IMR-90 (cell line): Measurements from ENCODE around the gene TNFRSF11A. TPM values are rescaled to one million over a fixed set of nuclear protein-coding genes. Genes with fewer than 3 reads are reported as not detected.

Experiments used
- ATAC-seq: fragments of 200-7000 bp; cut with Tn5 transposase; 2 replicates; pipeline ENCODE4 v1.9.1; 2020; ENCODE audit warnings: low read depth, mild to moderate bottlenecking, moderate library complexity
- BruUV-seq: library from RNA; stranded (reverse); fragments of 400-500 nt; replicated peaks from 2 replicates; lab custom pipeline; 2021; lab: Mats Ljungman, UMichigan
- CTCF ChIA-PET: fragments of 300-600 bp; formaldehyde crosslinking; extraction: SDS; loops from one replicate; lab custom pipeline; 2021; ENCODE audit warnings: antibody characterized with exemption; lab: Yijun Ruan, JAX
- POLR2A ChIA-PET: fragments of 300-600 bp; sonication (Branson Sonifier 250); formaldehyde crosslinking; loops from one replicate; lab custom pipeline; 2022; ENCODE audit warnings: antibody characterized with exemption; ENCODE audit not compliant: unreplicated experiment; lab: Charles Lee
- DNase-seq: peaks from one replicate; pipeline ENCODE4 v3.0.0; 2013
- H2AFZ ChIP-seq: replicated peaks from 2 replicates; pipeline ENCODE3; 2013; ENCODE audit warnings: low read length, mild to moderate bottlenecking; ENCODE audit not compliant: poor library complexity
- H2AK5ac ChIP-seq: 2 replicates; pipeline ENCODE4 v1.6.1; 2013; ENCODE audit warnings: low read depth, low read length, inconsistent platforms
- H2AK9ac ChIP-seq: replicated peaks from 2 replicates; pipeline ENCODE3; 2013; ENCODE audit warnings: mild to moderate bottlenecking, low read depth, low read length, moderate library complexity; ENCODE audit not compliant: poor library complexity
- H2BK120ac ChIP-seq: 2 replicates; pipeline ENCODE4 v1.6.1; 2013; ENCODE audit warnings: low read depth, low read length, inconsistent platforms
- H2BK15ac ChIP-seq: 3 replicates; pipeline ENCODE4 v1.6.1; 2013; ENCODE audit warnings: low read depth, low read length, inconsistent platforms
- H2BK20ac ChIP-seq: 2 replicates; pipeline ENCODE4 v1.6.1; 2013; ENCODE audit warnings: low read depth, mild to moderate bottlenecking, inconsistent platforms, low read length, moderate library complexity
- H2BK5ac ChIP-seq: 2 replicates; pipeline ENCODE4 v1.6.1; 2013; ENCODE audit warnings: mild to moderate bottlenecking, low read depth, low read length, inconsistent platforms; ENCODE audit not compliant: poor library complexity, severe bottlenecking
- H3K14ac ChIP-seq: replicated peaks from 2 replicates; pipeline ENCODE4 v1.6.1; 2013; ENCODE audit warnings: low read depth, low read length, inconsistent platforms
- H3K18ac ChIP-seq: 2 replicates; pipeline ENCODE4 v1.6.1; 2013; ENCODE audit warnings: low read depth, low read length, control low read depth
- H3K23ac ChIP-seq: 2 replicates; pipeline ENCODE4 v1.6.1; 2013; ENCODE audit warnings: low read depth, low read length, inconsistent platforms
- H3K27ac ChIP-seq: 2 replicates; pipeline ENCODE4 v1.5.1; 2013; ENCODE audit warnings: mild to moderate bottlenecking, control low read depth, low read length; ENCODE audit not compliant: insufficient read depth
- H3K27me3 ChIP-seq: 2 replicates; pipeline ENCODE4 v1.6.1; 2013; ENCODE audit warnings: low read length; ENCODE audit not compliant: control insufficient read depth, insufficient read depth
- H3K36me3 ChIP-seq: 2 replicates; pipeline ENCODE4 v1.6.1; 2013; ENCODE audit warnings: low read length, mixed read lengths; ENCODE audit not compliant: control insufficient read depth, insufficient read depth
- H3K4ac ChIP-seq: 2 replicates; pipeline ENCODE4 v1.6.1; 2013; ENCODE audit warnings: low read depth, low read length, inconsistent platforms
- H3K4me1 ChIP-seq: 2 replicates; pipeline ENCODE4 v1.6.1; 2013; ENCODE audit warnings: low read length, mixed read lengths; ENCODE audit not compliant: control insufficient read depth, insufficient read depth
- H3K4me2 ChIP-seq: 2 replicates; pipeline ENCODE4 v1.6.1; 2013; ENCODE audit warnings: low read depth, mild to moderate bottlenecking, control low read depth, low read length, moderate library complexity
- H3K4me3 ChIP-seq: 2 replicates; pipeline ENCODE4 v1.5.1; 2013; ENCODE audit warnings: low read depth, mild to moderate bottlenecking, control low read depth, low read length, moderate library complexity; ENCODE audit not compliant: insufficient read depth
- H3K56ac ChIP-seq: 2 replicates; pipeline ENCODE4 v1.6.1; 2013; ENCODE audit warnings: low read length, inconsistent platforms; ENCODE audit not compliant: insufficient read depth; ENCODE audit errors: extremely low read depth
- H3K79me1 ChIP-seq, 2 experiments: 2 replicates each; pipeline ENCODE4 v1.6.1; 2013; ENCODE audit warnings: low read length in 2 of 2, inconsistent platforms in 1 of 2, low read depth in 1 of 2
- H3K9ac ChIP-seq: 2 replicates; pipeline ENCODE4 v1.6.1; 2013; ENCODE audit warnings: low read depth, low read length, control low read depth
- H3K9me1 ChIP-seq: 2 replicates; pipeline ENCODE4 v1.6.1; 2013; ENCODE audit warnings: low read length, inconsistent platforms; ENCODE audit not compliant: insufficient read depth
- H3K9me3 ChIP-seq: 2 replicates; pipeline ENCODE4 v1.6.1; 2013; ENCODE audit warnings: low read length; ENCODE audit not compliant: control insufficient read depth, insufficient read depth
- H4K20me1 ChIP-seq: 2 replicates; pipeline ENCODE4 v1.6.1; 2013; ENCODE audit warnings: low read length, inconsistent platforms; ENCODE audit not compliant: insufficient read depth
- H4K5ac ChIP-seq: 2 replicates; pipeline ENCODE4 v1.6.1; 2013; ENCODE audit warnings: mild to moderate bottlenecking, low read depth, low read length, control low read depth
- H4K8ac ChIP-seq, 2 experiments: 2 replicates each; pipeline ENCODE4 v1.6.1; 2013; ENCODE audit warnings: low read depth in 2 of 2, low read length in 2 of 2, control low read depth in 1 of 2, inconsistent platforms in 1 of 2
- H4K91ac ChIP-seq: 2 replicates; pipeline ENCODE4 v1.6.1; 2013; ENCODE audit warnings: low read depth, low read length, inconsistent platforms; ENCODE audit not compliant: insufficient read depth
- BHLHE40 ChIP-seq: fragments of 150-350 bp; IDR thresholded peaks from 2 replicates; pipeline ENCODE4 v1.6.1; 2016; ENCODE audit warnings: mild to moderate bottlenecking, low read depth, low read length
- FOS ChIP-seq: fragments of 150-350 bp; IDR thresholded peaks from 2 replicates; pipeline ENCODE4 v1.6.1; 2016; ENCODE audit warnings: low read depth, low read length
- MAFK ChIP-seq: IDR thresholded peaks from 2 replicates; pipeline ENCODE4 v1.6.1; 2012; ENCODE audit warnings: low read depth, low read length, improper control_type of control experiment
- RCOR1 ChIP-seq: IDR thresholded peaks from 2 replicates; pipeline ENCODE4 v1.6.1; 2012; ENCODE audit warnings: mild to moderate bottlenecking, low read length, improper control_type of control experiment; ENCODE audit not compliant: insufficient replicate concordance
- WGBS, 2 experiments: methylation state at CpG; one replicate each; pipeline versions ENCODE4 v1.1.5 to v1.1.7; 2013; ENCODE audit warnings: missing lambda C conversion rate in 2 of 2; ENCODE audit not compliant: insufficient read length in 1 of 2; ENCODE audit errors: extremely low coverage in 2 of 2; 5-methylcytosine and 5-hydroxymethylcytosine counted together
- dilution Hi-C: fragments of 300-500 bp; cut with HindIII; formaldehyde crosslinking; loops from one replicate; pipeline ENCODE4 v1.14.3; 2018; ENCODE audit warnings: low sequenced_read_pairs; ENCODE audit not compliant: unreplicated experiment
- in situ Hi-C: fragments of 300-500 bp; cut with MboI; formaldehyde crosslinking; loops from 3 replicates; pipeline ENCODE4 v1.14.3; 2019; ENCODE audit warnings: low sequenced_read_pairs, inconsistent platforms, mixed read lengths
- intact Hi-C: fragments of 100-400 bp; cut with micrococcal nuclease; formaldehyde crosslinking; loops from 2 replicates; pipeline ENCODE4 v1.10.0; 2022
- polyA plus RNA-seq, 3 experiments: library from polyadenylated mRNA; depleted of rRNA; stranded (reverse); fragments of >200 nt; gene quantifications; 2 replicates each; pipeline ENCODE4 v1.2.3, GENCODE V29; 2012; ENCODE audit warnings: low replicate concordance in 1 of 3
- total RNA-seq: library from RNA; depleted of rRNA; stranded (reverse); fragments of >200 nt; gene quantifications from 2 replicates; pipeline ENCODE4 v1.2.3, GENCODE V29; 2012

The TNFRSF11A gene
- total and polyA plus RNA-seq, 2 of the 4 experiments (the other 2 are of a cell fraction): under 0.01 TPM; not detected in 1

DNA sequence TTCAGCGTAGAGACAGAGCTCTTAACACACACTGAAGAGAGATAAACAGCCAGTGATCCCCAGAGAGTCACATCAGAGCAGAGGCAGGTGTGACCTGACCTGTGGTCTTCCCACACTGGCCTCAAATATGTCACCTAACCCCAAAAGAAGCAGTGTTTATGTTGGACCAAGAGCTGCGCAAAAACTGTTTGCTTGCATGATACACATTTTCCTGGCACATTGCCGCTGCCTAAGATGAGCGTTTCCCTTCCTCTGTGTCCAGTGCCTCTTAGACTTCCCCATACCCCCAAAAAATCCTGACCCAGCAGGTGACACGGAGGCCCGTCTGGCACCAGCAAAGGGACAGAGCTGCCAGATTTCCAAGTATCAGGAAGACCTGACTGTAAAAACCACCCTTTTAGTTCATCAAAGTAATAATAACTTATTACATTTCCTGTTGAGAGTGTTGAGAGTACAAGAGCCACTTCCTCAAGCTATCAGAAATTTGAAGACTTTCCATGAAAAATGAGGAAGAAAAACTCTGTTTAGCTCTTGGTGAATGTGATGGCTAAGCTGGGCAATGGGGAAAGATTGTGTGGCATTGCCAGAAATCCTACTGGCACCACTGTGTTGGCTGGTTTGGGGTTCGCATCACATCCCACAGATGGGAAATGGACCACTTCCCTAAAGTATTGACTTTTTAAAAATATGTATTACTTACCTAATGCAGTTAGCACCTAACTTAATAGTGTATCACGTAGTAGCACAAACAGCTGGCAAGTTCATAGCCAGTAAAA, 6.7 kb downstream of the TNFRSF11A start:
- Histone ChIP-seq H4K8ac (no peak overlapping the region), H2BK5ac (no peak overlapping the region), H2AK5ac (no peak overlapping the region), H2BK20ac (no peak overlapping the region), H3K36me3 (no peaks in the 10 kb centered on the region), H3K4ac (no peak overlapping the region), H3K9me3 (no peaks in the 10 kb centered on the region), H3K14ac (no peak overlapping the region), H2BK15ac (no peak overlapping the region), H4K20me1 (peaks cover 4% of the 10 kb centered on the region), H3K9ac (no peak overlapping the region), H3K56ac (no peak overlapping the region), H3K18ac (no peak overlapping the region), H4K91ac (no peak overlapping the region), H3K27ac (no peak overlapping the region), H3K4me1 (peaks cover 10% of the 10 kb centered on the region), H3K4me2 (no peak overlapping the region), H2AFZ (no peak overlapping the region), H3K79me1 (no peaks in the 10 kb centered on the region), H2AK9ac (no peak overlapping the region), H3K27me3 (peaks cover 47% of the 10 kb centered on the region), H4K5ac (no peak overlapping the region), H3K23ac (no peak overlapping the region), H3K9me1 (no peaks in the 10 kb centered on the region), H3K4me3 (no peak overlapping the region), H2BK120ac (no peak overlapping the region)
- in situ Hi-C loops: no loop called here
- peak; percentile 75 for DNase-seq
- dilution Hi-C loops: no loop called here
- POLR2A ChIA-PET: no interaction called here
- TF ChIP-seq MAFK (no peak), RCOR1 (peak; percentile 92), FOS (no peak), BHLHE40 (peak; percentile 82)
- ATAC-seq: peak; percentile 12
- no TSS peak for BruUV-seq
- CTCF ChIA-PET: interaction anchor here (0.9 kb wide), 1 partner anchor 19 kb away, joined by 3 read pairs; no protein-coding TSS in a partner anchor
- WGBS, 2 experiments: 24% methylated on average over 2 of the region's 8 CpGs; no CpG with 5 or more reads in 1 of the 2 experiments
- intact Hi-C loops: no loop called here
